Endometrium (tissue), 2 donors: Measurements from ENCODE around the gene POTEJ.
"Not testable (repeated sequence)": the region's sequence is repeated elsewhere in the genome, so short reads cannot be mapped to it uniquely, and the experiment has no call there.

ENCODE experiments used
- FAIRE-seq: peaks from 2 replicates; lab custom pipeline; 2012; peaks lifted over from hg19 to GRCh38; lab: Jason Lieb, UNC
- donor health status: control.
- donor health status: control.

POTEJ gene

DNA sequence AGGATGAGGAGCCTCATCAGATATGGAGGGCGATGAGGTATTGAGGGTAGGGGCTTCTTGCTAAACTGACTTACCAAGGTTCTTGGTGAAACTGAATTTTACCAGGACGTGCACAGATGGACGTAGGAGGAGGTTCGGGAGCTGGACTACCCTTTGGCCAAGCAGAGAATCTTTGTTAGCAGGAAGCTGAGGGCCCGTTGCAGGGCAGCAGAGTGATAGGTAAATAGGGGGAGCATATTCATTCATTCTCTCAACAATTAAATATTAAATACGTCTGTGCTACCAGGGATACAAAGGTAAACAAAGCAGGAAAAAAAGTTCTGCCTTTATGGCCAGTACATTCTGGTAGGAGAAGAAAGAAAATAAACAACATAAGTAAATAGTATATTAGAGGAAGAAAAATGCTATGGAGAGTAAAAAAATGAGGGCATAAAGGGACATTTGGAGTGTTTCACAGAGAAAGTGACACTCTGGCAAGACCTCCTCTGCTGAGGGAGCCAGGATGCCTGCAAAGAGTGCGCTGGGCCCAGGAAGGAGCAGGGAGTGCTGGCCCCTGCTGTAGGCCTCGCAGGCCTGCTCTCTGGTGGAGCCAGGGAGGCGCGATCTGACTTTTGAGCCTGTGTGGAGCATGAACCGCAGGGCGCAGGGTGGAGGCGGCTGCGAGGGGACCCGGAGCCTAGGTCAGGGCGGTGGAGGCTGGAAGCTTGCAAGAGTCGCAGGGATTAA, 2.8 kb upstream of the POTEJ start:
- FAIRE-seq, result not testable (repeated sequence)

DNA sequence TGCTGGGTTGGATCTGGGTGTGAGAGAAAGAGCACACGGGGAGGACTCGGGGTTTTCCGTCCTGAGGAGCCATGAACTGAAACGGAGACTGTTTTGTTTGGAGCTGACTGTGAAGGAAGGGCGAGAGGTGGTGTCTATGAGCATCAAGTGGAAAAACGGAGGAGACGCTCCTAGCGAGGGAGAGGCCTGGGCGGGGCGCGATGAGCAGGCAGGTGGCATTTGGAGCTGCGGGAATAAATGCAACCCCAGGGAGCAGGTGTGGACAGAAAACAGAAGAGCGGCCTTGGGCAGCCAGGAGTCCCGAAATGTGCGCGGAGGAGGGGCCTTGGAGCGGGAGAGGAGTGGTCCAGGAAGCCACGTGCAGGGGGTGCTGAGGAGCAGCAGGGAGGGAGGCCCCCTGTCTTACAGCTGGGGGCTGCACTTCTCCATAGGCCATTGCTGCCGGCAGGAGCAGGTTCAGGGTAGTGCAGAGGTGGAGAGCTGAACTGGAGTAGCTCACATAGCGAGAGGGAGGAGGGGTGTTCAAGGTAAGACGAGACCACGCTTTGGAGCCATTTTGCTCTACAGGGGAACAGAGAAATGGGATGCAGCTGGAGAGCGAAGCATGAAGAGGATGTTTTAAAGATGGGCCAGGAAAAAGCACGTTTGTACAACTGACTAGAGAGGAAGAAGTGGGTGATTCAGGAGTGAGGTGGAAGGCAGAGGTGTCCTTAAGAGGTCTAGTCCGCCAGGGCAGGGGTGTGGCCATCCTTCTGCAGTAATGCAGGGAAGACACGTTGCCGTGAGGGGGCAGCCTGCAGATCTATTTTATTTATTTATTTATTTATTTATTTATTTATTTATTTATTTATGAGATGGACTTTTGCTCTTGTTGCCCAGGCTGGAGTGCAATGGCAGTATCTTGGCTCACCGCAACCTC, 2.0 kb upstream of the POTEJ start:
- FAIRE-seq, result not testable (repeated sequence)

DNA sequence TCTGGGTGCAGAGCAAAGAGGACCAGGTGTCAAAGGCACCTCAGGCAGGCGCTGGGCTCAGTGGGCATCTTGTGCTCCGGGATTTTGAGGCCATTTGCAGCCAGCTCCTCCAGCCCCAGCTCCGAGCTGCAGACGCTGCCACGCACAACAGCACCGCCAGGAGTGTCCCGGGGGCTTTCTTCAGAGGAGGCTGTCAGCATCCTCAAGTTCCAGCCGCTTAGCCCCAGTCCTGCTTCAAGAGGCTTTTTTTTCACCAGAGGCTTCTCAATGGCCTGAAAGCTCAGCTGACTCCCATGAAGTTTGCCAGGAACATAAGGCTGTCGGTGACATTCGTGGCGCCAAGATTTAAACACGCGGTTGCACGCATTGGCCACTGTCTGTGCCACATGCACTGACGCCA, 754 bp upstream of the POTEJ start:
- FAIRE-seq, result not testable (repeated sequence)

DNA sequence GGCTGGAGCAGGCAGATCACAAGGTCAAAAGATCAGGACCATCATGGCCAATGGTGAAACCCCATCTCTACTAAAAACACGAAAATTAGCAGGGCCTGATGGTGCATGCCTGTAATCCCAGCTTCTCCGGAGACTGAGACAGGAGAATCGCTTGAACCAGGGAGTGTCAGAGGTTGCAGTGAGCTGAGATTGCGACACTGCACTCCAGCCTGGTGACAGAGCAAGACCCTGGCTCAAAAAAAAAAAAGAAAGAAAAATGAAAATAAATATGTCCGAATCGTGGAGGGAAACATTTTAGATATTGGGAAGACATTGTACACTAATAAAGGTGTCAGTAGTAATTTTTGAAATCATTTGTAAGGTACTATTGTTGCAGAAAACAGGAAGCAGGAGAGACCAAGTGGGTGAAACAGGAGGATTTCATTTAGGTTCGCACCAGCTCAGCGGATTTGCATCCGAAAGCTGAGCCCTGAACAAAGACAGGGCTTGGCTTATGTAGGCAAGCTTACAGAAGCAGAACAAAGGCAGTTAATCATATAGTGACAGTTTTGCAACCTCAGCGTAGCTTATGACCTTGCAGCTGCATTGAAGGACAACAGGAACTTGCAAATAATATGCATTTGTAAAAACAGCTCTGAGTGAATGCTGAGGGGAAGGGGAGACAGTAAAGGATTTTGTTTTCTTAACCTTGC, 17.7 kb downstream of the POTEJ start:
- not testable (repeated sequence) for FAIRE-seq

DNA sequence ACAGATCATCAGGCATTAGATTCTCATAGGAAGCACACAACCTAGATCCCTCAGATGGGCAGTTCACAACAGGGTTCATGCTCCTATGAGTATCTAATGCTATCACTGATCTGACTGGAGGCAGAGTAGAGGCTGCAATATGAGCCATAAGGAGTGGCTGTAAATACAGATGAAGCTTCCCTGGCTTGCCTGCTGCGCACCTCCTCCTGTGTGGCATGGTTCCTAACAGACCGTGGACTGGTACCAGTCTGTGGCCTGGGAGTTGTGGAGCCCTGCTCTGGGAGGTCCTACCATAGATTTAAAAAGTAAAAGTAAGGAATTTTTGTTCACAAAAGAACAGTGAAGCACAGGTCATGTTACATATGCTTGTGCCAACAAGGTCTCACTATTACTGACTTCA, 27.7 kb downstream of the POTEJ start:
- not testable (repeated sequence) for FAIRE-seq

DNA sequence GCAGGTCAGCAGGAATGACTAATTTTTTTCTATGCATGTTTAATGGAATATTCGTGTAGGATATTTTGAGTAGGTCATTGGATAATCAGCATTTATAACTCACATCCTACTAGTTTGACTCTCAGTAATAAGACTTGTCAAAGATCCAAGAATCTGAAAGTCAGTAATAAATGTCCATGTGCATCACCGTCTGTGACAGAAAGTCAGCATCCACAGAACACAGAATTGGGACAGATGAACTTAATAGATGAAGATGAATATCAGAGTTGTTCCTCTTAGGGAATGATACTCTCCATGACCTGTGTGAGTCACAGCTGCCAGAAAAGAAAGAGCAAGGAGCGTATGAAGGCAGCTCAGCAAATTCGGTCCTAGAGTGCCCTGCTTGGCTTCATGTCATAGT, 30.4 kb downstream of the POTEJ start:
- not testable (repeated sequence) for FAIRE-seq

DNA sequence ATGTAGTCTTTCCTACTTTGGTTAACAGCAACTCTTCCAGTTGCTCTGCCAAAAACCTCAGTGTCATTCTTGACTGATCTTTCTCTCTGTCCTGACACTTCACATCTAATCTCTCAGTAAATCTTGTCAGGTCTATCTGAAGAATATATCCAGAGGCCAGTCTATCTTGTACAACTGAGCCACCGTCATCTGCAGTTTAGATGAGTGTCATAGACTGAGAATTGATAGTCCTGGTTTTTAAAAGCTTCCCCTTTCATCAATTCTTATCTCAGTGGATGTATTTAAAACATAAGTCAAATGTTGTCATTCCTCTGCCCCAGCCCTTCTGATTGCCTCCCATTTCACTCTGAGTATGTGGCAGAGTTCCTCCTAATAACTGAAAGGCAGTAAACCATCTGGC, 38.0 kb downstream of the POTEJ start:
- not testable (repeated sequence) for FAIRE-seq

DNA sequence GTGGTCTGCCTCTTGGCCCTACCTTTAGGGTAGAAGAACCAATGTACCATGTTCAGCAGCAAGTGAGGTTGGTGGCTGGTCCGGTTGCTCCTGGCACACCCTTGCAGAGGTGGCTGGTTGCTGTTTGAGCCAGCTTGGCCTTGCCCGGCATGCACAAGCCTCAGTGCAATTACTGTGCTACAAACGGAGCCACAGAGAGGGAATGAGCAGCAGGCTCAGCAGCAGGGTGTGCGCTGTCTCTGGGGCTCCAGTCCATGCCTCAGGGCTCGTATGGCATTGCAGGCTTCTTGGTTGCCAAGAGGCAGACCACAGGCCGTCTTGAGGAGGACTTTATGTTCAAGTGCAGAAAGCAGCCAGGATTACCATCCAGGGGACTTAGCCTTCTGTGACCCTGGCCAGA, 53.3 kb downstream of the POTEJ start:
- FAIRE-seq, result not testable (repeated sequence)

DNA sequence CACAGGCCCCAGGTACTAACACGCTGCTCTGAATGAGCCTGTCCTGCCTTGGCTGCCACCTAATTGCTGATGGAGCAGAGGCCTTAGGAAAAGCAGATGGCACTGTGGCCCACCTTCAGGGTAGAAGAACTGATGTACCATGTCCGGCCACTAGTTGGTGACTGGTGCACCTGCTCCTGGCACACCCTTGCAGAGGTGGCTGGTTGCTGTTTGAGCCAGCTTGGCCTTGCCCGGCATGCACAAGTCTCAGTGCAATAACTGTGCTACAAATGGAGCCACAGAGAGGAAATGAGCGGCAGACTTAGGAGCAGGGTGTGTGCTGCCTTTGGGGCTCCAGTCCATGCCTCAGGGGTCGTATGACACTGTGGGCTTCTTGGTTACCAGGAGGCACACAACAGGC, 54.4 kb downstream of the POTEJ start:
- FAIRE-seq, result not testable (repeated sequence)

DNA sequence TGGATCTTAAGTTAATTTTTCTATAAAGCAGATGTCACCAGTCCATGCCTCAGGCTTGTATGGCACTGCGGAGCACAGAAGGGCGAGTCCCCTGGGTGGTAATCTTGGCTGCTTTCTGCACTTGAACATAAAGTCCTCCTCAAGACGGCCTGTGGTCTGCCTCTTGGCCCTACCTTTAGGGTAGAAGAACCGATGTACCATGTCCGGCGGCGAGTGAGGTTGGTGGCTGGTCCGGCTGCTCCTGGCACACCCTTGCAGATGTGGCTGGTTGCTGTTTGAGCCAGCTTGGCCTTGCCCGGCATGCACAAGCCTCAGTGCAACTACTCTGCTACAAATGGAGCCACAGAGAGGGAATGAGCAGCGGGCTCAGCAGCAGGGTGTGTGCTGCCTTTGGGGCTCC, 56.3 kb downstream of the POTEJ start:
- not testable (repeated sequence) for FAIRE-seq

DNA sequence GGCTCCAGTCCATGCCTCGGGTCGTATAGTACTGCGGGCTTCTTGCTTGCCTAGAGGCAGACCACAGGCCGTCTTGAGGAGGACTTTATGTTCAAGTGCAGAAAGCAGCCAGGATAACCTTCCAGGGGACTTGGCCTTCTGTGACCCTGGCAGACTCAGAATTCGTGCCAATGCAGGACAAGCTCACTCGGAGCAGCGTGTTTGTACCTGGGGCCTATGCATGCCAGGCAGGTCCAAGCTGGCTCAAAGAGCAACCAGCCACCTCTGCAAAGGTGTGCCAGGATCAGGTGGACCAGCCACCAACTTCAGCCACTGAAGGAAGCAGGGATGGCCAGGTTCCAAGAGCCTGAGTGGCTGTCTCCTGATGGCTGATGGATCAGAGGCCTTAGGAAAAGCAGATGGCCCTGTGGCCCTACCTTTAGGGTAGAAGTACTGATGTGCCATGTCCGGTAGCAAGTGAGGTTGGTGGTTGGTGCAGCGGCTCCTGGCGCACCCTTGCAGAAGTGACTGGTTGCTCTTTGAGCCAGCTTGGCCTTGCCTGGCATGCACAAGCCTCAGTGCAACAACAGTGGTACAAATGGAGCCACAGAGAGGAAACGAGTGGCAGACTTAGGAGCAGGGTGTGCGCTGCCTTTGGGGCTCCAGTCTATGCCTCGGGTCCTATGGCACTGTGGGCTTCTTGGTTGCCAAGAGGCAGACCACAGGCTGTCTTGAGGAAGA, 58.9 kb downstream of the POTEJ start:
- not testable (repeated sequence) for FAIRE-seq

DNA sequence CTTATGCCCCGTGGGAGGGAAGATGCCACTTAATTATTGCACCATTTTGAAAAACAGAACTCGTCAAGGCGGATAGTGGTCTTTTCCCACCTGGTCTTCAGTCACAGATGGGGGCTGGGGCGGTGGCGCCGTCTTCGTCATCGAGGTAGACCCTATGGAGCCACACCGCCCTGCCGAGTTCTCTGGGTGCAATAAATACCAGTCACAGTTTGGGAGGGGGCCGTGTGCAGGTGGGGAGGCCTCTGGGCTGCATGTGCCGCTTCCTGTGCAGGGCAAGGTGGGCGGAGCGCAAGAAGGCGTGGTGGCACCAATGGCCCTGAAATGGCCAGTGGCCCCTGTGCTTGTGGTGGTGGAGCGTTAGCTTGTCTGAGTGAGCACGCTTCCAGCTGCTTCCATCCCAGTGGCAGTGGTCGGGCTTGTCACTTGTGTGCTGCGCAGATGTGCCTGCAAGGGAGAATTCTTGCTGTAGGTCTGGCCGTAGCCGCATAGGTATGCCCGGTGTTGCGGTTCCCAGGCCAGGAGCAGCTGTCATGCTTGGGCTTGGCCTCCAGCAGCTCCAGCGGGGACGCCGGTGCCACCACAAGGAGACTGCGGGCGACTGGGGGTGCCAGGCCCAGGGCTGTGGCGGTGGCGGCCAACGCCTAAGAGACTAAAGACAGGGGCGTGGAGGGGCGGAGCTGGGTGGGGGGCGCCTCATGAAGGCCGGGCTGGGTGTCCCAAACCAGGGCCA, 81.0 kb downstream of the POTEJ start:
- FAIRE-seq, result not testable (repeated sequence)

DNA sequence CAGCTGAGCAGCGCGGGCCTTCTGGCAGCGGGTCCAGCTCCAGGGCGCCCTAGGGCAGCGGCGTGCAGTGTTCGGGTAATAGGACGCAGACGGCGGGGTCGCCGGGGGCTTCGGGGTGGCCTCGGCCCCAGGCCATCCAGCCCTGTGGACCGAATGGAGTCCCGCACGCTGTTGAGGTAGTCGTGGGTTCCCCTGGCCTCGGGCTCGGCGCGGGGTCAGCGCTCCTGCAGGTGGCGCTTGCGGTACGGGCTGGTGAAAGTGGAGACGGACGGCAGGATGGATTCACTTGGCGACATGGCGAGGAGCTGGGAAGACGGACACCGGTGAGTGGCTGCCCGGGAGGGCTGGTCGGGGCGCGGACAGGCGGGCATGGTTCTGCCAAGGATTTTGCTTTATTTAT, 82.2 kb downstream of the POTEJ start:
- FAIRE-seq, result not testable (repeated sequence)

DNA sequence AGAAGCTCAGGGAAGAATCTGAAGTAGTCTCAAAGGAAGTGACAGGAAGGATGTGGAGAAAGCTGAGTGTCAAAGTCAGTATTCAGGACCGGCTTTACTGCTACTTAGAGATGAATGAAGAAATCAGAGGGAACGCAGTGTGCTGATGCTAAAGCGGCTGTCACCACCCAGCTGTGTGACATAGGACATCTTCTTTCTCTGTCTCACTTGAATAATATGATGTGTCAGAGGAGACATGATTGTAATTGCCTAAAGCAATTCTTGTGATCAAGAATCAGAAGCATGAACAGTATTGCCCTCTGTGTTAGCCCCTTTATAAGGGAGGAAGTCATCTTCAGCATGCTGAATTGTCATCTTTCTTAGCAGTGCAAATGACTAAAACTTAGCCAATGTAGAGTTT, 92.0 kb downstream of the POTEJ start:
- FAIRE-seq, result not testable (repeated sequence)
